Right ventricle myocardium superior (tissue), 1 donor: ENCODE measurements around the gene FRMPD4. TPM values are rescaled to one million over a fixed set of nuclear protein-coding genes. Genes with fewer than 3 reads are reported as not detected.

Experiments
- ATAC-seq: fragments of 200-7000 bp; cut with Tn5 transposase; one replicate; pipeline ENCODE4 v1.9.1; 2020; ENCODE audit warnings: mild to moderate bottlenecking; ENCODE audit not compliant: poor library complexity
- DNase-seq: peaks from one replicate; pipeline ENCODE4 v3.0.0-alpha.2; 2020
- intact Hi-C: fragments of 100-400 bp; cut with DNase I; formaldehyde crosslinking; loops from one replicate; pipeline ENCODE4 v1.11.2; 2022
- total RNA-seq: library from RNA; stranded (reverse); fragmentation: NEBNext Ultra II Directional; extraction: Animal tissue kit (Norgen Biotek cat#: 25700); gene quantifications from one replicate; pipeline ENCODE4 v1.2.1, GENCODE V29; 2021
- donor health status: DM: no; HTN: yes; CAD: no; lungs with severe emphysema.

FRMPD4 gene
- total RNA-seq, 1 donor from 2014 or later: 1.3 TPM

DNA sequence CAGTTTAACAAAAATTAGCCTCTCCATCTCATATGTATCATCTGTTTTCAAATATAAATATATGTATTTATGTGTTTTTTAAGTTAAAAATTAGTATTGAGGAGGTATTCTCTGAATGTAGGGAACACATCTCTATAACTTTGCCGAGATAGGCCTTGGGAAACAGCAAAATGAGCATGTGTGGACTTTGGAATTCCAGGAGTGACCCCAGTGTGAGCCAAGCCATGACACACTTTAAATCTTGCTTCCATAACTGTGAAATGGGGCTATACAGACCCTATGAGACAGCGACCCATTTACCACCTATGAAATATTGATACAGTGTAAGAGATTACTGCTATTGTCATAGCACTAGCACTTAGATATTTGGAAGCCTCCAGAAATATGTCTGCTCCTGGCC, 58.8 kb downstream of the FRMPD4 start:
- intact Hi-C loops: no loop called here
- DNase-seq (no peak), ATAC-seq (no peak)

DNA sequence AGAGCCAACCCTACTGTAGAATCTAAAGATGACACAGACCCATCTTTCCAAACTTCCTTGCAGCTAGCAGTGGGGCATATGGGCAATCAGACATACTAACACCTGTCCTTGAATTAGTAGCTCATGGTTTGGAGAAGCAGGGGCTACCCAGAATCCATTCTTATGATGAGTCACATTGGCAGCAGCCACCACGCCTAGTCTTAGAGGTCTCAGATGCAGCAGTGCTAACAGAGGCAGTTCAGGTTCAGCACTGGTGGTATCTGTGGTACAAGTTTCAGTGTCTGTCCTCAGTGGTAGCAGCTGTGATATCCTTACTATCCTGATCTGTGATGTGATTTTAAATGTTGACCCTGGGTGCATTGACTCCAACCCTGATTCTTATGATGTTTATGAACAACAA, 68.1 kb downstream of the FRMPD4 start:
- ATAC-seq (no peak), DNase-seq (no peak)
- intact Hi-C loops: no loop called here

DNA sequence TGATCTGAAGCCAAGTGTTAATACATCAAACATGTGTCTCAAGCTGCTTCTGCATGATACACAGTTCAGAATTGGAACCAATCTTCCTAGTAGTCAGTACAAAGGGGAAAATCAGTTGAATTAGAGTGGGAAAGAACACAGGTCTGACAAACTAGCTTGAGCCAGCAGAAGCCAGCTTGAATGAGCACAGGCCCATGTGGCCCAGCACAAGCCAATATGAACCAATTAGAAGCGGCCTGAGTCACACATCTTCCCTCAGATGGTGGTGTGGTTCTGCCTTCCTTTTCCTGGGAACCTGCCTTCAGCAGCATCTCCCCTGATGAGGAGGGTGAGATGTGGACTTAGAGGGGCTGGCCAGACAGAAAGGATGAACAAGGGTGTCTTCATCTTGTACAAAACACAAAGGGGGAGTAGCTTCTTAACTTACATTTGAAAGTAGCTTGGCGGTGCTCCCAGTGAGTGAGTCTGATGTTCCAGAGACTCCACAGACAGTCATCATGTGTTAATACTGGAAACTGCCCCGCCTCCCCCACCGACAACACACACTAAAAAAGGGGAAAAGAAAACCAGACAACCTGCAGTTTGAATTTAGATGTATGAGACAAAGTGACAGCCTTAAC, 72.0 kb downstream of the FRMPD4 start:
- intact Hi-C loops: no loop called here
- no peak for ATAC-seq

DNA sequence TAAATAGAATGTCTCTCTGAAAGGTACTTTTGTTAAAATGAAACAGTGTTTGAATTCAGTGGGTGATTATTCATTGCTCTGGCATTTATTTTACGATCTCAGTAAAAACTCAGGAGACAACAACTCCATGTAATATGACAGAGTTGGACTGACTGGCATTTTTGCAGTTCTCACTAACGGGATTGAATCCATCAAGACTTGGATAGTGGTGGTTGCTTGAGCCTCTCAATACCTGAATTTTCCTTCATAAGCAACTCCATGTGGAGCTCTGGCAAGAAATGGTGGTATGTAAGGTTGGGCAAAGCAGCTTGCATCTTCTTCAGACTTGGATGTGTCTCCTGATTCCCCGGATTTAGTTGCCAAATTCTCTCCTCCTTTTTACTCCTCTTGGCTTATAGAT, 72.7 kb downstream of the FRMPD4 start:
- intact Hi-C loops: no loop called here
- ATAC-seq (no peak), DNase-seq (no peak)

More for the DNA sequence above, 72.0 kb downstream of the FRMPD4 start:
- no peak for DNase-seq

DNA sequence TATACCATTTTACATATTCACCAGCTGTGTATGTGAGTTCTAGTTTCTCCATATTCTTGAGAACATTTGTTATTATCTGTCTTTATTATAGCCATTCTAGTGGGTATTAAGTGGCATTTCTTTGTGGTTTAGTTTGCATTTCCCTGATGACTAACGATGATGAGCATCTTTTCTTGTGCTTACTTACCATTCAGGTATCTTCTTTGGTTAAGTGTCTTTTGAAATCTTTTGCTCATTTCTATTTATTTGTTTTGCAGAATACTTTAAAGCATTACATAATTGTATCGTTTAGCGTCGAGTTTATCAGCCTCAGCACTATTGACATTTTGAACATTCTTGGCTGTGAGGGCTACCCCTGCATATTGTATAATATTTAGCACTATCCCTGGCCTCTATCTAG, 85.4 kb downstream of the FRMPD4 start:
- no peak for DNase-seq
- intact Hi-C loops: no loop called here
- no peak for ATAC-seq

DNA sequence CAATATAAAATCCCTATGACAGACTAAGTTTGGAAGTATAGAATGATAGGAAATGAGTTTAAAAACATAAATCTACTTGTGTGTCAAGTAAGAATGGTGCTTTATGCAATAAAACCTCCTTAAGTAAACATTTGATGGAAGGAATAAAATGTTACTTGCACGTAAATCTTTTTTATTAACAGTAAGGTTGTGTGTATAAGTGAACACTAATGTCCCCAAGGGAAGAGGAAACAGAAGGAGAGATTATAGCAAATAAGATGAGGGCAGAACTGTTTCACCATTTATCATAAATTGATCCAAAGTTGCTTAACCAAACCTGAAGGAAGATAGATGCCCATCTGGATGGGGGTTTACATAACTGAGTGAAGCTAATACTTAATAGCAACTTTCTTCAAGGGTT, 86.8 kb downstream of the FRMPD4 start:
- DNase-seq (no peak), ATAC-seq (no peak)
- intact Hi-C loops: no loop called here

DNA sequence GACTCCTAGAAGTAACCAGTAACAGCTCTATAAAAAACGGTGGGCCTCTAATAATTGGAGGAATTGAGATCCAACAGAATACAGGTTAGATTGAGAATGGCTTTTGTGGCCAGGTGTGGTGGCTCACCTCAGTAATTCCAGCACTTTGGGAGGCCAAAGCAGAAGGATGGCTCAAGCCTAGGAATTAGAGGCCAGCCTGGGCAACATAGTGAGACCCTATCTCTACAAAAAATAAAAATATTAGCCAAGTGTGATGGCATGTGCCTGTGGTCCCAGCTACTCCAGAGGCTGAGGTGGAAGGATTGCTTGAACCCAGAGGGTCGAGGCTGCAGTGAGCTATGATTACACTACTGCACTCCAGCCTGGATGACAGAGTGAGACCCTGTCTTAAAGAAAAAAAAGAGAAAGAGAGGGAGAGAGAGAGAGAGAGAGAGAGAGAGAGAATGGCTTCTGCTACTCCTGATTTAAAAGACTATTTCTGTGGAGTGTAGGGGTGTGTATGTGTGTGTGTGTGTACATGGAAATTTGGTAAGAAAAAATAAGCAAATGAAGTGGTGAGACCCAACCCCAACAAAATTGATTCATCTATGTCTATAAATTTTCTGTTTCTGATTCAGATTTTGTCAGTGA, 89.3 kb downstream of the FRMPD4 start:
- intact Hi-C loops: no loop called here
- ATAC-seq (no peak), DNase-seq (no peak)

DNA sequence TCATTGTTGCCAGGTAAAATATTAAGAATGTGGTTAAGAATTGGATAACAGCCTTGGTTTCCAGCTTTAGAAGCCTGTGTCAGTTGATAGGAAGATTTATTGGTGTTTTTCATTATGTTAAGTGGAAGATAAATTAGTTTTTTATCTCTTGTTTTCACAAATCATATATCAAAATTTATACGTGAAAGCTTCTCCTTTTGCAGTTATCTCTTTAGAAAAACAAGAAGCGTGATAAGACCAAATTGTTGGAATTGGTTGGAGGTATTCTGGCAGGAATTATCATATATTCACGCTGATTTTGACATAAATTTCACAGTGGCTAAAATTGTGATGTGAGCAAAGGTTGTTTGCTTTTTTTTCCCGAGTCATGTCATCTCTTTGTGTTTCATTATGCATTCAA, 90.6 kb downstream of the FRMPD4 start:
- ATAC-seq: no peak
- intact Hi-C loops: no loop called here

DNA sequence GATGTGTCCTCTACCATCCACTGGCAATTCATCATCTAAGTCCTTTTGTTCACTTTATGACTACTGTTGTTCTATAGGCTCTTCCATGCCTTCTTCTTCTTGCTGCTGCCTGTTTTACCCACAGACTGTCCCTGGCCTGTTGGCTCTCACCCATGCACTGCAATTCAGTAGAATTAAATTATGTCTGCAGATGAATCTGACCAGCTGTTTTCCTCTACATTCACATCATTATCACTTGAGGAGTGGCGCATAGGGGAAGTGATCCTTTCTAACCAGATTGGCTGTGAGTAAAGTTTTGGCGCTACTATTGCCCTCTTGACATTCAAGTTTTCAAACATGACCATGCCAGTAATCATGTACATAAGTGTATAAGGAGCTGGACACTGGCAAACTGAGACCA, 91.7 kb downstream of the FRMPD4 start:
- ATAC-seq (no peak), DNase-seq (no peak)
- intact Hi-C loops: no loop called here

More for the DNA sequence above, 90.6 kb downstream of the FRMPD4 start:
- DNase-seq: no peak

DNA sequence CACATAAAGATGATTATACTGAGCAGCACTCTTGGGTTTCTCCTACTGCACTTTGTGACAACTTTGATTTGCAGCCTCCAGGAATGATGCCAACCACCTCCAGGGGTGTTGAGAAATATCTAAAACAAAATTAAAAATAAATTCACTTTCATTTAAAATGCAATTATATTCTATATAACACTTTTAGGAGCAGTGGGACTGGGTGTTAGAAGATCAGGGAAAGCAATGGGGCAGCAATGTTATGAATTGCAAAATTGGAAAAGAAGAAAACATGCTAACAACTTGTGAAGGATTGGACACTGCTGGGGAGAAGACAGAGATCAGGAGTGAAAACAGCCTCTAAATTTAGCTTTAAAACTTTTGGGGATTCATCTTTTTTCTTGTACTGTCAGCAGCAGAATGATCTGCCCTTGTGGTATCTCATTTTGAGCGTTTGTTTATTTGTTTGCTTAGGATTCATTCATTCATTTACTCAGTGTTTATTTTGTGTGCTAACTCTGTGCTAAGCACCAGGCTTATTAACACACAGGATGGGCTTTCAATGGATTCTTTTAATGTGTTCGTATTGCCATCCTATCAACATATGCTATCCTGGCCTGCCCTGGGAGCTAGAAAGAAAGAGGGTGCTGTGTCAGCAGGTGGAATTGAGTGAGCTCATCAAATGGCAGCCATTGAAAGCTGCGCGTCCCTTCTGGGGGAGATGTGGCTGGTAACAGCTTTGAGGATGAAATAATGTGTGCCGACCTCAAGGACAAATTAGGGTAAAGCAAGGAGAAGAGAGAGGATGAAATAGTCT, 96.5 kb downstream of the FRMPD4 start:
- intact Hi-C loops: no loop called here
- DNase-seq: no peak
- no peak for ATAC-seq

DNA sequence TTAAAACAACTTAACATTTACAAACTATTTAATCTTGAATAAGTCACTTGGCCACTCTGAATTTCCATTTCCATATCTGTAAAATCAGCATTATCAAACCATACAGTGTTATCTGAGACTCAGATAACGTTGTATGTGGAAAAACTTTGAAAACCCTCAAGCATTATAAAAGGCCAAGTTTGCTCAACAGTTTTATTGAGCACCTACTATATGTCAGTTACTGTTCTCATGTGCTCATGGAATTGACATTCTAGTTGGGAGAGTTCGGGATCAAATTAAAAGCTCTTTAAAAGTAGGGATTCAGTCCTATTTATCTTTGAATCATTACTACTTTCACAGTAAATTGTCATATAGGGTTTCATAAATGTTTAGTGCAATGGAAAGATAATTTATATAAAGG, 97.9 kb downstream of the FRMPD4 start:
- no peak for DNase-seq
- intact Hi-C loops: no loop called here
- no peak for ATAC-seq

DNA sequence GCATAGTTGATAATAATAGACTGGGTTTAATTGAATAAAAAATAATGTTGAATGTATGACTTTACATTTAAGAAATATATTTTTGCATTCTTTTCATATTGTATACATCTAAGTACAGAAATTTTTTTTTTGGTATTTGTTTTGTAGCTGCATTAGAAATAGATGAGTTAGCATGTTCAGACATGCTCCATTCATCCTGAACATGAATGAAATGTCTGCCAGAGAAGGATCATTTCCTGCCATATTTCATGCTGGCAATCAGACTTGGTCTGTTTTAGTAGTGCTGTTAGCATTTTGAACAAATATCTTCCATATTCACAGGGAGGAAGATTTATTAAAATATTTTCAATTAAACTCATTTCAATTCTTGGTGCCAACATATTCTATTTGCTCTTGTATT, 98.9 kb downstream of the FRMPD4 start:
- no peak for ATAC-seq
- intact Hi-C loops: no loop called here
- no peak for DNase-seq

DNA sequence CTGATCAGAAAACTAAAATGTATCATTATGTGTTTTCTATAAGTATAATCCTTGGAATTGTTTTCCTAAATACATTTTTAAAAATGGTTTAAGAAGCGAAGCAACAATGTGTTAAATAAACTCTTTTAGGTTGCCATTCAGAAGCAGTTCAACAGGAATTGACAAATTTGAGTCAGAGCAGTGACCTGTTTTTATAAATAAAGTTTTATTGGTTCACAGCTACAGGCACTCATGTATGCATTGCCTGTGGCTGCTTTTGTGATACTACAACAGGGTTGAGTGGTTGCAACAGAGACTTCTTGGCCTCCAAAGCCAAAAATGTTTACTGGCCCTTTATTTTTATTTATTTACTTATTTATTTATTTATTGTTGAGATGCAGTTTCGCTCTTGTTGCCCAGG, 99.5 kb downstream of the FRMPD4 start:
- ATAC-seq (no peak), DNase-seq (no peak)
- intact Hi-C loops: no loop called here

DNA sequence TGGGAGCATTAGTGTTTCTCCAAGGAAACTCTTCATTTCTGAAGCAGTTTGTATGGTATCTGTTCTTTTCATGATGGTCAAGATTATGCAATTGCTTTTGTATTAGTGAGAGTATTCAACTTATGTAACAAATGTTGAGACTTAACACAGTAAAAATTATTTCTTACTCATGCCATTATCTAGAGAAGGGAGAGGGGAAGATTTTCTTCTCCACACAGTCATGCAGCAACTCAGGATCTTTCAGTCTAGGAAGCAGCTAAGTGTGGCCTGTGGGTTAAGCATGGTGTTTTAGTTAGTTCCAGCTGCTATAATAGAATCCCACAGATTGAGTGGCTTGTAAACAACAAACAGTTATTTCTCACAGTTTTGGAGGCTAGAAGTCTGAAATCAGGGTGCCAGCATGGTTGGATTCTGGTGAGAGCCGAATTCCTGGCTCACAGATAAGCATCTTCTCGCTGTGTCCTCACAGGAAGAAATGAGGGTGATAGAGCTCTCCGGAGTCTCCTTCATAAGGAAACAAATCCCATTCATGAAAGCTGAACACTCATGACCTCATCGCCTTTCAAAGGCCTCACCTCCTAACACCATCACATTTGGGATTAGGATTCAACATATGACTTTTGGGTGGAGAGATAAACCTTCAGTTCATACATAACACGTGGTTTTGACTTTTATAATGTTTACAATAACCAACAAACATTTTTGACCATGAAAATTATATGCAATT, 101.2 kb downstream of the FRMPD4 start:
- intact Hi-C loops: no loop called here
- DNase-seq (no peak), ATAC-seq (no peak)

DNA sequence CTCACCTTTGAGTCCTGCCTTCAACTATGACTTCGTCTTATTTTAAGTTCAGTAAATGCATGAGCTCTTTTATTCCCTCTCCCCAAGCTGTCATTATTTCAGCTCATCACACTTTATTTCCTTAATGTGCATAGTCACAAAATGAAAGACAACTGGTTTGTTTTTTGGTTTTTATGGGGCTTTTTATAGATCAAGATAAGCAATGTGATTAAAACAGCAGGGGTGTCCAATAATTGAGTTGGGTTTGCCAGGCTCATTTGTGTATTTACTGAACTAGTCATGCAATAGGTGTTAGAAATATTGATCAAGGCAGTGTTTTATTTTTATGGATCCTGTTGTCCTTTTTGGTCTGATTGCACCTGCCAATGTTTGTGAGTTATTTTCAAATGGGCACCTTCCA, 102.2 kb downstream of the FRMPD4 start:
- DNase-seq: no peak
- intact Hi-C loops: no loop called here
- ATAC-seq: no peak

DNA sequence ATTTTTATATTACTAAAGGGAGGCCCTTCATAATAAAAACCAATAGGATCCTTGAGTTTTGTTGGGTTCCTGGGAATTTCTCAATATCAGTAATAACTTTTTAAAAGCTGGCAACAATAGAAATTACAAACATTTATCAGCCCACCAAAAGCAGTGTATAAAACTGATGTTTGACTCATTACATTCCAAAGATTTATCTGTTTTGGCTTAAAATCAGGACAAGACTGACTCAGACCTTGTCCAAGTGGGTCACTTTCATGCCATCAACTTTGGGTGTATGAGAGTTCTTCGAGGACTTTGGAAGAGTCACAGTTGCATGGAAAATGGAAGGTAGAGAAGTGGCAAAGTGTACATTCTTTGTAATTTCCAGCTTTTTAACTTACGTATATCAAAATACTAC, 102.8 kb downstream of the FRMPD4 start:
- intact Hi-C loops: no loop called here
- ATAC-seq (no peak), DNase-seq (no peak)

DNA sequence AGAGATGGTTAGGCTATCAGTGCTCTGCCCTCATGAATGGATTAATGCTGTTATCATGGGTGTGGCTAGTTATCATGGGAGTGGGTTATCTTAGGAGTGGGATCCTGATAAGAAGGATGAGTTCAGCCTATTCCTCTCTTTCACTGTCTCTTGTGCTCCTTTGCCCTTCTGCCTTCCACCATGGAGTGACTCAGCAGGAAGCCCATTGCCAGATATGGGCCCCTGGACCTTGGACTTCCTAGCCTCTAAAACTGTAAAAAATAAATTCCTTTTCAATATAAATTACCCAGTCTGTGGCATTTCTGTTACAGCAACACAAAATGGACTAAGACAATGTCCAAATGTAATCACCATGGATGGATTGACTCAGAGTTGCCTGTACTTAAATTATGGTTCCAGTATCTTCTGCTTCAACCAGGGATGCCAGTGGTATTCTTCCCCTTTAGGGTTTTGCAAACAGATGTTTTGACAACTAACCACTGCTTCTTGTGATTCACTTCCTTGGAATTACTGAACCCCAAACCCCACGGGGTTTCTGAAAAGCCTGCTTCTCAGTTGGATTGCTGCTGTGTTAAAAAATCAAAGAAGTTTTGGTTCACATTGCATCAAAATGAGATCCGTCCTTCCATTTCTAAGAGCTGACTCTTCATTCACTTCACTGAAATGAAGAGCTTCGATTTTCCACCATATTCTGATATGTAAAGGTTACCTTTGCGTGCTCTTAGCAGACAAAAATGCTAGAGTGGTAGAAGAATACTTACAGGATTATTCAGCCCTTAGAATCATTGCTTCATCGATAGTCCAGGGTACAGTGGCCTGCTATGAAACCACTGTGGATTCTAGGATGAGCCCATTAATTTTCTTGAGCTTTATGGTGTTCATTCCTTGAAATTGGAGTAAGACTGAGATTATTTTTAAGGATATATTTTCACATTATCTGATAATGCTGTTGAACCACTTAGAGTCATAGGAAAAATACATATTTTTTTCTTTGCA, 107.7 kb downstream of the FRMPD4 start:
- intact Hi-C loops: no loop called here
- no peak for ATAC-seq
- DNase-seq: no peak

DNA sequence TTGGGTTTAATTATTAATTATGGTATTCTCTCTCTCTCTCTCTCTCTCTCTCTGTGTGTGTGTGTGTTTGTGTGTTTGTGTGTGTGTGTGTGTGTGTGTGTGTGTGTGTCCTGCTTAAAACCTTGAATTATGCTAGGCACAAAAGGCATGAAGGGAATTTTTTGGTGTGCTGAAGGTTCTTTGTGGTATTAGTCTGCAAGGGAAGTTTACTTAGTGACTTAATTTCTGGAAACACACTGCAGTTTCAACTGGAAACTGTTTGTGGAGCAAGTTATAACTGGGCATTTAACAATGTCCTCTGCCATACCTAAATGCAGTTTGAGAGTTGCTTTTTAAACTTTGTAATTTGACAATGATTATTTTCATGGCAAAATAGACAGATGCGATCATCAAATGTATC, 111.7 kb downstream of the FRMPD4 start:
- intact Hi-C loops: no loop called here
- DNase-seq (no peak), ATAC-seq (no peak)
